Fibroblast of gingiva (primary cell): ENCODE measurements around the gene PRRT2.
"Not testable (repeated sequence)": the region's sequence is repeated elsewhere in the genome, so short reads cannot be mapped to it uniquely, and the experiment has no call there.

Experiments
- DNase-seq: peaks from one replicate; pipeline ENCODE4 v3.0.0-alpha.2; 2011; ENCODE audit warnings: low read depth

The PRRT2 gene

DNA sequence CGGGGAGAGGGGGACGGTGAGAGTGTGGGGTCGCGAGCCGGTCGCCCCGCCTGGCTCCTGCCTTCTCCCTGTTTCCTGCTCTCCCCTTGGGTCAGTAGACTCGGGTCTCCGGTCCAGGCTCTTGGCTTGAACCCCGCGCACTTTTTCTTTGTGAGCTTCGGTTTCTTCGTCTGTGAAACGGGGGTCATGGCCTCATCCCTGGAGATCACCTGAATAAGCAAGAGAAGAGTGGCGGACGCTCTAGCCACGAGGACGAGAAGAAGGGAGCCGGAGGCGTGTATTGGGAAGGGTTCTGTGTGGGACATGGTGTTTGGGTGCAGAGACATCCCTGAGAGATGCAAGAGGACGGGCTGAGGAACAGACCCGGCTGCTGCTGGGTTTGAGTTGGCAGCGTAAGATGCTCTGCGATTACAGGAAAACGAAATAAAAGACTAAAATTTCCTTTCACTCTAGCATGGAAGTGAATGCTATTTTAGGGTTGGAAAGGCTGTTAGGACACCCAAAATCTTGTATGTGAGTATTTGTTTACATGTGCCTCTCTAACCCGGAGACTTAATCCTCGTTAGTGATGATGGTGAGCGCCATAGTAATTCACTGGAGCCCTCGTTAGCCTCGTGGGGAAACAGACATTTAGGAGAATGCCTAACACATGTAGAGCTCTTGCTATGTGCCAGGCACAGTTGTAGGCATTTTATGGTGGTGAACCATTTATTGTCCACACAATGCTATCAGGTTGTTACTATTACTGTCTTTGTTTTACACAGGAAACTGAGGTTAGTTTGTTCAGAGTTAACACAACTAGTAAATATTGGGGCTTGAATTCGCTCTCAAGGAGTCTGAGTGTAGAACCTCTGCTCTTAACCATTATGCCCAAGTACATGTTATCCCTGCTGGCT, 20.8 kb upstream of the PRRT2 start:
- no peak for DNase-seq

DNA sequence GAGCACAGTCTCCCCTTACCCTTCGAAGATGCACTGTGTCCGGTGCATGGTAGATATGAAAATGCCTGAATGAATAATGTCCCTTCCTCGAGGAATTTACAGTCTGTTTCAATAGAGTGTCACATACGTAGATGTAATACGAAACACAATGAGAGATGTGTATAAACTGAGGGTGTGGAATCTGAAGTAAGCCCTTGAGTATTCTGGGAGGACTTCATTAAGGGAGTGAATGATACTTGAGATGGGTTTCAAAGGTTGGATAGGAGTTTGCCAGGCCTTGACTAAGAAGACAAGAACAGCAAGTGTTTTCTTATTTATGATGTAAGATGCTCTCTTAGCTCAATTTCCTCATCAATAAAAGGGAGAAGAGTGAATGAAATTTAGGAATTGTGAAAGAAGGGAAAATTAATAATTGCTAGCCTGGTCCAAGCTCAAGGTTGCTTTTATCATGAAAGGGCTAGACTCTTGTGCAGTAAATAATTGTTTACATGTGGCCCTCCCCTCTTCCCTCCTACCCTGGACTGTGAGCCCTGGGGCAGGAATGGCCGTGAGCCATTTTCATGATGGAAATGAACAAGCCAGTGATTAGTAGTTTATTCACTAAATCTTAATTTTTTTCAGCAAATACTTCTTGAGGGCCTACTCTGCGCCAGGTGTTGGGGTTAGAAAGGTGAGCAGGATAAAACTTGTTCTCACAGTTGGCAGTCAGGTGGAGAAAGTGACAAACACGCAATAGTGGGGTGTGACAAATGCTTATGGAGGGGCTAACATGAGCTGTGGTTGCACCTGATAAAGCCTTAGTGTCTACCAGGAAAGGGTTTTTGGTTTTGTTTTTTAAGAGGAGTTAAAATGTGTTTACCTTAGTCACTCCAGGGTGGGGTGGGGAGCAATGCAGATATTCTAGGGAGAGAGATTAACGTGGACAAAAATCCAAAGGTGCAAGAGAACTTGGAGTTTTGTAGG, 19.9 kb upstream of the PRRT2 start:
- DNase-seq: no peak

DNA sequence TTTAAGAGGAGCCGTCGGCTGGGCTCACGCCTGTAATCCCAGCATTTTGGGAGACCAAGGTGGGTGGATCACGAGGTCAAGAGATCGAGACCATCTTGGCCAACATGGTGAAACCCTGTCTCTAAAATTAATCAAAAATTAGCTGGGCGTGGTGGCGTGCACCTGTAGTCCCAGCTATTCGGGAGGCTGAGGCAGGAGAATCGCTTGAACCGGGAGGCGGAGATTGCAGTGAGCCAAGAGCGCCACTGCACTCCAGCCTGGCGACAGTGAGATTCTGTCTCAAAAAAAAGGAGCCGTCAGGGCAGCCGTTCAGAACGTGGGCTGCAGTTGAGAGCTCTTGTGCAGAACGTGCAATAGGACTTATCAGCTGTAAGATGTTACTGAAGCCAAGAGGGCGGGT, 18.8 kb upstream of the PRRT2 start:
- not testable (repeated sequence) for DNase-seq

DNA sequence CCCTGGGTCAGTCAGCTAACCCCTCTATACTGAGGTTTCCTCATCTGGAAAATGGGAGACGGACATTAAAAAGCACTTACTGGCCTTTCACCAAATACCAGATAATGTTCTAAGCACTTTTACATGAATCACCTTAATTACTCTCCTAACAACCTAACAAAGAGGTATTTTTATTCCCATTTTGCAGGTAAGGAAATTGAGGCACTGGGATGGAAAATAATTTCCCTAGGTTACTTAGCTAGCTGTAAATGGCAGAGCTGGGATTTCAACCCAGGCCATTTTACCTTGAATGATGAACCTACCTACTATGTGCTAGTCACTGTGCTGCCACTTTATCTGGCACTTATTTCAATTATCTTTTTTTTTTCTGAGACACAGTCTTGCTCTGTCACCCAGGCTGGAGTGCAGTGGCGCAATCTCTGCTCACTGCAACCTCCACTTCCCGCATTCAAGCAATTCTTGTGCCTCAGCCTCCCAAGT, 17.7 kb upstream of the PRRT2 start:
- DNase-seq: no peak

DNA sequence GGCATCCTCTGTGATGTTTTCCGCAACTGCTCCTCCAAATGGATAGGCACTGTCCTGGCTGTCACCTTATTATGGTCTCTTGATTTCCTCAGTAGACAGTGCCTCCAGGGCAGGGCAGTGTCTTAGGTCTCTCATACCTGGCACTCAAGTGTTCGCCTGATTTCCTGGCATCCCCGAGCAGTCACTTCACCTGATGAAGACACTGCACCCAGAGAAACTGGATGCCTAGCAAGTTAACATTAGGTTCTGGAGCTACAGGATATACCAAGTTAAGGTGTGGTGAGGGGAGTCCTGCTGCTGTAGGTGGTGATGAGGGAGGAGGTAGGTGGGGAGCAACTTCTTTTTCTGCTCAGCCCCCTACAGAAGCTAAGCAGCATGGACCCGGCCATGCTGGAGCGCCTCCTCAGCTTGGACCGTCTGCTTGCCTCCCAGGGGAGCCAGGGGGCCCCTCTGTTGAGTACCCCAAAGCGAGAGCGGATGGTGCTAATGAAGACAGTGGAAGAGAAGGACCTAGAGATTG, 9.5 kb upstream of the PRRT2 start:
- DNase-seq: no peak

DNA sequence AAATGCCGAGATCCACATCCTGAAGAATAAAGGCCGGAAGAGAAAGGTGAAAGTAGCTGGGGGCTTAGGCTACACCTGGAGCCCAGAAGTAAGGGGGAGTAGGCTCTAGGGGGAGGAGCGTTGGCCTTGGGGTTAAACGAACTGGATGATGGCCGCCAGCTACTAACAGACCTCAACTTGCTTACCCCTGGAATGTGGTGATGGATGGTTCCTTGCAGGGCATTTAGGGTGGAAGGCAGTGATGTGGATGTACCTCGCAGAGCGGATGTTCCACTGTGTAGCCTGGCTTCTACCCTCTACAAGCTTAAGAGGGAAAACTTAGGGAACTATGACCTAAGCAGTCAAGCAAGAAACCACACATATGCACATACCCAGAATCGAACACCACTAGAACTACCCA, 8.0 kb upstream of the PRRT2 start:
- no peak for DNase-seq

DNA sequence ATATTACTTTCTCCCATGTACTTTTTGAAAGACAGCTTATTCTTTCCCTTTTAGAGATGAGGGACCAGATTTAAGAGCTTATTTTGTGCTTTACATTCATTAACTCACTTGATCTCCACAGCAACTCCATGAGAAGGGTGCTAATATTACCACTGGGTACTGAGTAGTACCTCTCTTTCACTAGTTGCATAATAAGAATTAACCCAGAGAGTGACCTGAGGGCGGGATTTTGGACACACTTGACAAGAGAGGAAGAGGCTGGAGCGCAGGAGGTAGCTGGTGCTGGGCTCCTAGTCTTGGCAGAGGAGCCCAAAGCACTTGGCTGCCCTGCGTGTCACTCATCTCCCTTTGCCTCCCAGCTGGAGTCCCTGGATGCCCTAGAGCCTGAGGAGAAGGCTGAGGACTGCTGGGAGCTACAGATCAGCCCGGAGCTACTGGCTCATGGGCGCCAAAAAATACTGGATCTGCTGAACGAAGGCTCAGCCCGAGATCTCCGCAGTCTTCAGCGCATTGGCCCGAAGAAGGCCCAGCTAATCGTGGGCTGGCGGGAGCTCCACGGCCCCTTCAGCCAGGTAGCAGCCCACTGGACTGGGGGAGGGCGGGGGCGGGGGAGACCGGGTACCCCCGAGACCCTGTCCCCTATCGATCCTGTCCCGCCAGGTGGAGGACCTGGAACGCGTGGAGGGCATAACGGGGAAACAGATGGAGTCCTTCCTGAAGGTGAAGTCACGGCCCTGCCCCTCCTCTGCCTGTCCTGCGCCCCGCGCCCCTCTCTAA, 7.3 kb upstream of the PRRT2 start:
- DNase-seq: peak; percentile 34

DNA sequence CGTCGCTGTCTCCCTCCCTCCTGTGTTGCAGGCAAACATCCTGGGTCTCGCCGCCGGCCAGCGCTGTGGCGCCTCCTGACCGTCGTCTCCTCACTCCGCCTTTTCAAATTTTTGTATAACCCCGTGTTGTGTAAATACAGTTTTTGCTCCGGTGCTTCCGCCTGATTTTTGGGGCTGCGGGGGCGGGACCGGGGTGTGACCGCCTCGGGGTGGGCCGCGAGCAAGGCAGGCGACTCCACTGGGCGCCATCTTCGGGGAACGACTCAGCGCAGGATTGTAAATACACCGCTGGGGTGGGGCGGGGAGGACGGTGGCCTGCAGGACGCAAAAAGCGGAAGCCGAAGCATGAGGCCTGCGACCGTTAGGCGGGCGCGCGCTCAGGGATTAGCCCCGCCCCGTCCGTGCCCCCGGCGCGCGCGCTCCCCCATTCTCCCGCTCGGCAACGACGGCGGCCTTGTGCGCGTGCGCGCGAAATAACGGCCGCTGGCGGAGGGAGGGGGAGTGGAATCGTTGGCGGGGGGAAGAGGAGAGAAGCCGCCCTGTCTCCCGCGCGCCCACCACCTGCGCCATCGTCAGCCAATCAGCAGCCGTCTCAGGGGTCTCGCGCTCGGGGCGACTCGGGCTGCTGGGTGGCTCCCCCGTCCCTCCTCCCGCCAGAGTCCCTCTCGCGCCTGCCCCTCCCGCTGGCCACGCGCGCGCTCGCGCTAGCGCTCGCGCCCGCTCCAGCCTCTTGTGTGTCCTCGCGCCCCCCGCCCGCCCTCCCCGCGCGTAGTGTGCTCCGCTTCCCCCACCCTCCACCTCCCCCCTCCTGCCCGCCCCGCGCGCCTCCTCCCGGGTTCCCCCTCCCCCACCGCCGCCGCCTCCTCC, 6.5 kb upstream of the PRRT2 start:
- peak; percentile 98 for DNase-seq

DNA sequence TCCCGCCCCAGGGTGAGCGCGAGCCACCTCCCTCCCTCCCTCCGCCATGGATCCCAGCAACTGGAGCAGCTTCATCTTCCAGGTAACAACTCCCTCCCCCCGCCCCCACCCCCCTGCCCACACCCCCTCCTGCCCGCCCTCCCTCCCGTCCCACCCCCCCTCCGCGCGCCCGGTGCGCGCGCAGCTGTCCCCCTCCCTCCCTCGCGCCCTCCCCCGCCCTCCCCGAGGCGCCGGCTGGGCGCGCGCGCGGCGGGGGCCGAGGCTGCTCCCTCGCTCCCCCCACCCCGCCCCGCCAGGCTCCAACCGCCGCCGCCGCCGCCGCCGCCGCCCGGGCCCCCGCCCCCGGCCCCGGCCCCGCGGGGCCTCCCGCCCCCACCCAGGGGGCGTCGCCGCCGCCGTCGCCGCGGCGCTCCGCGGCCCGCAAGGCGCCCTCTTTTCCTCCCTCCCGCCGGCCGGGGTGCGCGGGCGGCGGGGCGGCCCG, 5.9 kb upstream of the PRRT2 start, which contains the start of gene MAZ:
Gene MAZ, plus strand, starts transcription at position 431 of the 481 bp plus-strand sequence. CDS start 173 bp downstream, outside the sequence.
- DNase-seq: no peak

DNA sequence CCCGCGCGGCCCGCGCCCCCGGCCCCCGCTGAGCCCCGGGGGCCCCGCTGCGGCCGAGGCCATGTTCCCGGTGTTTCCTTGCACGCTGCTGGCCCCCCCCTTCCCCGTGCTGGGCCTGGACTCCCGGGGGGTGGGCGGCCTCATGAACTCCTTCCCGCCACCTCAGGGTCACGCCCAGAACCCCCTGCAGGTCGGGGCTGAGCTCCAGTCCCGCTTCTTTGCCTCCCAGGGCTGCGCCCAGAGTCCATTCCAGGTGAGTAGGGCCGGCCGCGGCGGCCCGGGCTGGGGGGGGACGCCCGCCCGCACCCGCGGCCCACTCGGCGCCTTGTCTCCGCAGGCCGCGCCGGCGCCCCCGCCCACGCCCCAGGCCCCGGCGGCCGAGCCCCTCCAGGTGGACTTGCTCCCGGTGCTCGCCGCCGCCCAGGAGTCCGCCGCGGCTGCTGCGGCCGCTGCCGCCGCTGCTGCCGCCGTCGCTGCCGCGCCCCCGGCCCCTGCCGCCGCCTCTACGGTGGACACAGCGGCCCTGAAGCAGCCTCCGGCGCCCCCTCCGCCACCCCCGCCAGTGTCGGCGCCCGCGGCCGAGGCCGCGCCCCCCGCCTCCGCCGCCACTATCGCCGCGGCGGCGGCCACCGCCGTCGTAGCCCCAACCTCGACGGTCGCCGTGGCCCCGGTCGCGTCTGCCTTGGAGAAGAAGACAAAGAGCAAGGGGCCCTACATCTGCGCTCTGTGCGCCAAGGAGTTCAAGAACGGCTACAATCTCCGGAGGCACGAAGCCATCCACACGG, 5.2 kb upstream of the PRRT2 start:
- no peak for DNase-seq

DNA sequence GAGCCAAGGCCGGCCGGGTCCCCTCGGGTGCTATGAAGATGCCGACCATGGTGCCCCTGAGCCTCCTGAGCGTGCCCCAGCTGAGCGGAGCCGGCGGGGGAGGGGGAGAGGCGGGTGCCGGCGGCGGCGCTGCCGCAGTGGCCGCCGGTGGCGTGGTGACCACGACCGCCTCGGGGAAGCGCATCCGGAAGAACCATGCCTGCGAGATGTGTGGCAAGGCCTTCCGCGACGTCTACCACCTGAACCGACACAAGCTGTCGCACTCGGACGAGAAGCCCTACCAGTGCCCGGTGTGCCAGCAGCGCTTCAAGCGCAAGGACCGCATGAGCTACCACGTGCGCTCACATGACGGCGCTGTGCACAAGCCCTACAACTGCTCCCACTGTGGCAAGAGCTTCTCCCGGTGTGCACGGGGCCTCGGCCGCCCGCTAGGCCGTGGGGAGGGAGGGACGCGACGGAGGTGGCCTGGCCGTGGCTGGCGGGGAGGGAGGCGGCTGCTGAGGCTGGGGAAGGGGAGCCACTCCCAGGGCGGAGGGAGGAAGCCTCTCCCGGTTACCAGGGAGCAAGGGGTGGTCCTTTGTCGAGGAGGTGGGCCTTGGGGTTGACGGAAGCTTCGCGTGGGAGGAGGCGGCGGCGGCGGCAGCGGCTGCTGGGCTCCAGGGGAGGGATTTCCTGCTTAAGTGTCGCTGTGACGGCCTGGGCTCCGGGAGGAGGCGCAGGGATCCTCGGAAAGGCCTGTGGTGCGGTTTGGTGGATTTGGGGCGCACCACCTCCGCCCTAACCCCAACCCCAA, 4.4 kb upstream of the PRRT2 start:
- DNase-seq: peak; percentile 96

DNA sequence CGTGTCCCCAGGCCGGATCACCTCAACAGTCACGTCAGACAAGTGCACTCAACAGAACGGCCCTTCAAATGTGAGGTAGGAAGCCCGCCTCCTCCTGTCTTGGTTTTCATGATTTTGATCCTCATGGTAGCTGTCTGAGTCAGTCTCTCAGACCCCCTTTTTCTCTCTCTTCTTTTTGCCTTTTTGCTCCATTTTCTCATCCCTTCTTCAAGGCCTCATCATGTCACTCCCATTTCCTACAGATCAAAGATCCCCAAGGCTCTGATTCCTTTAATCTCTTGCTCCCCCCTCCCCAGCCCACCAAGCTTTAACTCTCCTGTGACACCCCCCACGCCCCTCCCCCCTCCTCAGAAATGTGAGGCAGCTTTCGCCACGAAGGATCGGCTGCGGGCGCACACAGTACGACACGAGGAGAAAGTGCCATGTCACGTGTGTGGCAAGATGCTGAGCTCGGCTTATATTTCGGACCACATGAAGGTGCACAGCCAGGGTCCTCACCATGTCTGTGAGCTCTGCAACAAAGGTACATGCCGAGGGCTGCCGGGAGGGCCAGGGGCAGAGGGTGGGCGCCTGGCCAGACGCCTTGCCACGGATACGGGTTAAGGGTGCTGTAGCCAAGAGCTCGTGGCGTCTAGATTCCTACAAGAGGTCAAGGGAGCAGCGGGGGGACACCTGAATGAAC, 3.6 kb upstream of the PRRT2 start:
- no peak for DNase-seq

DNA sequence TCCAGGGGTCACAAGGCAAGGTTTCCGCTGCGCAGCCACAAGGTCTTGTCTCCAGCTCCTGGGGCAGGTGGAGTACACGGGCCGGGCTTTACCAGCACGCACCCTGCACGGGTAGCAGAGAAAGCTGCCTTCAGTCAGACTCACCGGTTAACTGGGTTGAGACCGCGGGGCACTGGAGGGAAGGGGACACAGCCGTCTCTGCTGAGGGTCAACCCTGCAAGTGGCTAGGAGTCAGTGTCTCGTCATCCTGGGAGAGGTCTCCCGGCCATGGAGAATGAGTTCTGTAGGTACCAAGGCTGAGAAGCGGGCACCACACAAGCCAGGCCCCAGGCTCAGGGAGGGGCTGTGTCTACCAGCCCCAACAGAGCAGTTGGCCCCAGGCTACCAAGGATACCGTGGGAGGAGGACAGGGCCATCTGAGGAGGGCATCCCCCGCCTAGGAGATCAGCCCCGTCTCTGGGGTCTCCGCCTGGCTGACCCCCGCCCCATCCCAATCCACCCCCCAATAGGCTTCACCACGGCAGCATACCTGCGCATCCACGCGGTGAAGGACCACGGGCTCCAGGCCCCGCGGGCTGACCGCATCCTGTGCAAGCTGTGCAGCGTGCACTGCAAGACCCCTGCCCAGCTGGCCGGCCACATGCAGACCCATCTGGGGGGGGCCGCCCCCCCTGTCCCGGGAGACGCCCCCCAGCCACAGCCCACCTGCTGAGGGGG, 2.8 kb upstream of the PRRT2 start:
- DNase-seq: no peak

DNA sequence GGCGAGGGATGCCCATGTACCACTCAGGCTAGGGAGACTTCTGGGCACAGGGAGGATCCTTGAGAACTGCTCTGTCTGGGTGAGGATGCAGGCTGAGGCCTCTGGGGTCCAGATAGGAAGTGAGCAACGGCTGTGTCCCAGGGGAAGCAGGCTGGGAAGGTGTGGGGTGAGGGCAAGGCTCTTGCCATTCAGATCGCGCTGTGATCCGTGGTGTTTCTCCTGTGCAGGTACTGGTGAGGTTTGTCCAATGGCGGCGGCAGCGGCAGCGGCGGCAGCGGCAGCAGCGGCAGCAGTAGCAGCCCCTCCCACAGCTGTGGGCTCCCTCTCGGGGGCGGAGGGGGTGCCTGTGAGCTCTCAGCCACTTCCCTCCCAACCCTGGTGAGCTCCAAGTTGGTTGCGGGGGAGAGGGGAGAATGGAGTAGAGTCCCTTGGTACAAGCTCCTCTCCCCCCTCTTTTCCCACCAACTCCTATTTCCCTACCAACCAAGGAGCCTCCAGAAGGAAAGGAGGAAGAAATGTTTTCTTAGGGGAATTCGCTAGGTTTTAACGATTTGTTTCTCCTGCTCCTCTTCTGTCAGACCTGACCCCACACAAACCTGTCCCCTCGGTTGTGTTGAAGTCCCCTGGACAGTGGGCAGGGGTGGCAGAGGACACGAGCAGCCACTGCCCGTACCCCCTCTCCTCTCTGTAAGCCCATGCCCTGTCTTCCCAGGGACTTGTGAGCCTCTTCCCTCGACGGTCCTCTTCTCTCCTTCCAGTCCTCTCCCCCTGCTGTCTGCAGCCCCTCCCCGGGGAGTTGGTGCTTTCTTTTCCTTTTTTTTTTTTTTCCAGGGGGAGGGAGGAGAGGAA, 1.9 kb upstream of the PRRT2 start:
- no peak for DNase-seq

DNA sequence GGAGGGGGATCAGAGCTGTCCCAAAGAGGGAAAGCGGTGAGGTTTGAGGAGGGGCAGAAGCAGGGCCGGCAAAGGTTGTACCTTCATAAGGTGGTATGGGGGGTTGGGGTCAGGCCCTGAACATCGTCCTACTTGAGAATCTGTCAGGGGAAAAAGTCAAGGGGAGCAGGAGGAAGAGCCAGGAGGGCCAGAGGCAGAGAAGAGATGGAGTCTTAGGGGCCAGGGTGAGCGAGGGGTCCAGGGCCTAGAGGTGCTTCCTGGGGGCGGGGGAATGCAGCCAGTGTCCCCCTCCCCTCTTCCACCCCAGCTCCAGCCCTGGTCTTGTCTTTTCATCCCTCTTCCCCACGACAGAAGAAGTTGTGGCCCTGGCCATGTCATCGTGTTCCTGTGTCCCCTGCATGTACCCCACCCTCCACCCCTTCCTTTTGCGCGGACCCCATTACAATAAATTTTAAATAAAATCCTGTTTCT, 1.3 kb upstream of the PRRT2 start:
- no peak for DNase-seq

DNA sequence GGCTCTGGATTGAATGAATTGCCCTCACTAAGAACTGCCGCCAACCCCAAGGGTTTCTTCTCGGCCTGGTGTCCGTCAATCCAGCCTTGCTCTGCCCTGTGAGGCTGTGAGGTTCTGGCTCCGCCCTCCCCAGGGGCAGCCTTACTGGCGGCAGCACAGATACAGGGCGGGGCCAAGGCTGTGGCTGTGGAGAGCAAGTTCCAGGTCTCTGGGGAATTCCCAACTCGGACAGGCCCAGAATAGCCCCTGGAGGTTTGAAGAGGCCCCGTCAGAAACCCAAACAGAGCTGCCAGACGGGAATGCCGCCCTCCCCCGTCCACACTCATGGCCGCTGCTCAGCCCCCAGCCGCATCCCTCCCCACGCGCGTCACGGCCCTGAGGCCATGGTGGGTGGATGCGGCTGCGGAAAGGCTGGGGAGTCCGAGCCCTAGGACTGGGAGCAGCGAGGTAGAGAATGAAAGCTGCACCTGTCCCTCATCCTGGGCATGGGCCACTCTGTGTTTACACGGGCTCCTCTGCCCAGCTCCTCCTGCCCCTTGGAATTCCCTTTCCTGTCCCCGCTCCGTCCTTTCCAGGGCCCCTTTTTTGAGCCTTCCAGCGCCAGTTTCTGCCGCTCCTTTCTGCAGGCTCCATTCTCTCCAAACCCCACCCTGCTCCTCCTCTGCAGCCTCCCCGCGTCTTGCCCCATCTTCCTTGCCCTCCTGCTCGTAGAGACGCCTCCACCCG, 660 bp upstream of the PRRT2 start:
- peak; percentile 98 for DNase-seq
